Neural progenitor cell (in vitro differentiated cells): Measurements from ENCODE around the gene GIMD1.

Experiments
- EZH2 ChIP-seq: fragments of 200-600 bp; sonication (generic); IDR thresholded peaks from 2 replicates; pipeline ENCODE4 v1.6.1; 2017; ENCODE audit warnings: antibody characterized with exemption, mild to moderate bottlenecking, moderate library complexity
- EZH2phosphoT487 ChIP-seq: fragments of 200-600 bp; sonication (generic); IDR thresholded peaks from 2 replicates; pipeline ENCODE4 v1.6.1; 2017; ENCODE audit warnings: antibody characterized with exemption
- TF ChIP-seq, protein P1 (sequence below): fragments of 200-600 bp; sonication (generic); IDR thresholded peaks from 2 replicates; pipeline ENCODE4 v1.5.1; 2017; ENCODE audit warnings: antibody characterized with exemption, mild to moderate bottlenecking

GRCh38 chr4:106347167-106347566 lies 21.4 kb downstream of the GIMD1 start:
- TF ChIP-seq, protein P1, sequence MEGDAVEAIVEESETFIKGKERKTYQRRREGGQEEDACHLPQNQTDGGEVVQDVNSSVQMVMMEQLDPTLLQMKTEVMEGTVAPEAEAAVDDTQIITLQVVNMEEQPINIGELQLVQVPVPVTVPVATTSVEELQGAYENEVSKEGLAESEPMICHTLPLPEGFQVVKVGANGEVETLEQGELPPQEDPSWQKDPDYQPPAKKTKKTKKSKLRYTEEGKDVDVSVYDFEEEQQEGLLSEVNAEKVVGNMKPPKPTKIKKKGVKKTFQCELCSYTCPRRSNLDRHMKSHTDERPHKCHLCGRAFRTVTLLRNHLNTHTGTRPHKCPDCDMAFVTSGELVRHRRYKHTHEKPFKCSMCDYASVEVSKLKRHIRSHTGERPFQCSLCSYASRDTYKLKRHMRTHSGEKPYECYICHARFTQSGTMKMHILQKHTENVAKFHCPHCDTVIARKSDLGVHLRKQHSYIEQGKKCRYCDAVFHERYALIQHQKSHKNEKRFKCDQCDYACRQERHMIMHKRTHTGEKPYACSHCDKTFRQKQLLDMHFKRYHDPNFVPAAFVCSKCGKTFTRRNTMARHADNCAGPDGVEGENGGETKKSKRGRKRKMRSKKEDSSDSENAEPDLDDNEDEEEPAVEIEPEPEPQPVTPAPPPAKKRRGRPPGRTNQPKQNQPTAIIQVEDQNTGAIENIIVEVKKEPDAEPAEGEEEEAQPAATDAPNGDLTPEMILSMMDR = no peak
- TF ChIP-seq EZH2 (no peak), EZH2phosphoT487 (no peak)
